Coronary artery (tissue), 2 donors: ENCODE results near the gene PGC.
A peak's percentile ranks its signal among the peaks of the same experiment; 100 is the strongest.

ENCODE experiments used
- DNase-seq: peaks from one replicate; pipeline ENCODE4 v3.0.0-alpha.2; 2017; ENCODE audit warnings: low spot score
- H3K27ac ChIP-seq, 2 donors: fragments of 200-600 bp; sonication (generic); one replicate each; pipeline ENCODE4 v1.5.1; 2016 to 2019
- H3K4me3 ChIP-seq: fragments of 200-600 bp; sonication (generic); 2 replicates; pipeline ENCODE4 v1.5.1; 2016; ENCODE audit warnings: mild to moderate bottlenecking, moderate library complexity
- CTCF ChIP-seq: fragments of 200-600 bp; sonication (generic); IDR thresholded peaks from one replicate; pipeline ENCODE4 v1.5.1; 2019; ENCODE audit warnings: antibody characterized with exemption

The PGC gene

DNA sequence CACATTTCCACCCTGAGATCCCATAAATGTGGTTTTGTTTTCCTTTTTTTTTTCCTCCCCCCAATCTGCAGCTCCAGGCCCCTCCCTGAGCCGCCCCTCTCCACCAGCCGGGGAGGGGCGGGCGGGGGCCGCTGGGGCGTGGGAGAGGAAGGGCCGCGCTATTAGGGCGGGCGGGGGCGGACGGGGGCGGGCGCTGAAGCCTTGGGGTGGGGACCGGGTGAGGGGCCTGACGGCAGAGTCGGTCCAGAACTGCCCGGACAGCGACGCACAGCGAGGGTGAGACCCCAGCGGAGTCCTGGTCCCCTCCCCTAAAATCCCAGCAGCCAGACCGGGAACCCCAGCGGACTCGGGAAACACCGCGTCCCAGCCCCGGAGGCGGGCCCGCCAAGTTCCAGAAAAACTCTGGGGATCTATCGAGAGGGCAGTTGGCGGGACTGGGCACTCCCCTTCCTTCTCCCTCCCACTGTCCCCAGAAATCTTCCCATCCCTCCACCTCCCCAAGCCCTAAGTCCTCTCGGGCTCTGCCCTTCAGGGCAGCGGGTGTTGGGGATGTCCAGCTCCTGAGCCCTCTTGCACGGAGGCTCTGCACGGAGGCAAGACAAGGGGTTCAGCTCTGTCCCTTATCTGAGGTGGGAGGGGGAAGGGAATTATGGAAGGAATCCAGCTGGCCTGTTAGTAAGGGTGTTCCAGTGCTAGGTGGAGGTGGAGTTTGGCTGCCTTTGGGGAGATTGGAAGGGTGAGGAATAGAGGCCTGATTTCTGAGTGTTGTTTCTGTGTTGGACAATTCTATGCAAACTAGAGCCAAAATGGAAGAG, 33.6 kb upstream of the PGC start, which contains the start of gene PRICKLE4:
Gene PRICKLE4 (plus strand): TSS at position 232 of the 815 bp plus-strand sequence. CDS start 2,692 bp downstream, outside the sequence.
- peak within 1 kb of the TSS; percentile 73 for H3K4me3 ChIP-seq
- peak within 1 kb of the TSS; percentile 29 to 88 for H3K27ac ChIP-seq
- no peak for TF ChIP-seq CTCF
- no peak for DNase-seq

GRCh38 chr6:41779788-41780550, 32.8 kb upstream of the PGC start, which contains the start of gene FRS3:
TSS of gene FRS3 (minus strand) at chr6:41779900. CDS start at chr6:41776987, 2,913 bp downstream.
- peak; percentile 86 for TF ChIP-seq CTCF
- Histone ChIP-seq H3K27ac (peak within 1 kb of the TSS; percentile 29 to 88), H3K4me3 (peak within 1 kb of the TSS; percentile 73)
- peak; percentile 99 for DNase-seq

DNA sequence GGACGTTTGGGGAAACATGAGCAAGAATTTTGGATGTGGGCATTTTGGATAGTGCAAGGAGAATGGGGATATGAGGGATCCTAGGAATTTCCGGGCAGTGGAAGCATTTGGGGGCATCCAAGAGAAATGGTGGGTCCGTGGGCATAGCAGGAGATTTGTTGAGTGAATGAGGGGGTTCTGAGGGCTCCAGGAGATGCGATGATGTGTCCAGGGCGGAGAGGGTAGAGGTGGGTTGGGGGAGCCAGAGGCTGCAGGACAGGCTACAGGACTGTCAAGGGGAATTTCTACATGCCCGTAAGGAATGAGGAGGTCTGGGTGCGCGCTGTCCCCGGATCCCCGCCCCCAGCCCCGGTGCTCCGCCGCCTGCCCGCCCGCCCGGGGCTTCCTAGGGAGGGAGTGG, 32.1 kb upstream of the PGC start:
- peak overlapping the region in 1 of 2 donors; percentile 88 for H3K27ac ChIP-seq
- TF ChIP-seq CTCF, result no peak
- no peak for DNase-seq

GRCh38 chr6:41778895-41779294, 31.7 kb upstream of the PGC start:
- peak overlapping the region in 1 of 2 donors; percentile 88 for H3K27ac ChIP-seq
- DNase-seq, result no peak
- TF ChIP-seq CTCF, result no peak
- peak overlapping the region; percentile 73 for H3K4me3 ChIP-seq

More for the DNA sequence above, 32.1 kb upstream of the PGC start:
- peak overlapping the region; percentile 73 for H3K4me3 ChIP-seq

GRCh38 chr6:41777551-41778285, 30.5 kb upstream of the PGC start:
- Histone ChIP-seq H3K27ac (peak overlapping the region in 1 of 2 donors; percentile 34), H3K4me3 (no peak overlapping the region)
- no peak for DNase-seq
- no peak for TF ChIP-seq CTCF

GRCh38 chr6:41775293-41775882, 28.2 kb upstream of the PGC start:
- DNase-seq, result no peak
- Histone ChIP-seq H3K27ac (no peak overlapping the region), H3K4me3 (no peak overlapping the region)
- TF ChIP-seq CTCF, result no peak
